HCT116 (cell line): ENCODE measurements around the gene USP32. TPM values are rescaled to one million over a fixed set of nuclear protein-coding genes. Genes with fewer than 3 reads are reported as not detected.

ENCODE experiments used
- ATAC-seq: fragments of 200-7000 bp; cut with Tn5 transposase; 2 replicates; pipeline ENCODE4 v1.9.1; 2020; ENCODE audit warnings: mild to moderate bottlenecking, moderate library complexity
- BruUV-seq: library from RNA; stranded (reverse); fragments of 400-500 nt; replicated peaks from 2 replicates; lab custom pipeline; 2021; lab: Mats Ljungman, UMichigan
- CTCF ChIA-PET: fragments of 300-600 bp; sonication (Branson Sonifier 250); formaldehyde crosslinking; loops from one replicate; lab custom pipeline; 2021; ENCODE audit warnings: antibody characterized with exemption; lab: Charles Lee
- POLR2A ChIA-PET: fragments of 300-600, 350-600 bp; sonication (Branson Sonifier 250); formaldehyde crosslinking; loops from one replicate; lab custom pipeline; 2021; ENCODE audit warnings: antibody characterized with exemption; lab: Charles Lee
- RAD21 ChIA-PET, 2 experiments: fragments of 300-600 bp; sonication (Branson Sonifier 250); formaldehyde crosslinking; loops; one replicate each; lab custom pipeline; 2023; ENCODE audit warnings: low total read pairs in 2 of 2; ENCODE audit not compliant: uncharacterized antibody in 2 of 2, unreplicated experiment in 2 of 2, low non-redundant PET in 1 of 2; lab: Charles Lee
- DNase-seq: peaks from one replicate; pipeline ENCODE4 v3.0.0-alpha.2; 2010; ENCODE audit warnings: low read depth, low spot score
- H2AFZ ChIP-seq: fragments of 200-600 bp; shearing (Covaris generic), sonication (generic); 2 replicates; pipeline ENCODE4 v1.6.1; 2017; ENCODE audit warnings: low read depth, mixed run types, mixed read lengths, antibody characterized with exemption, low read length; ENCODE audit not compliant: poor library complexity, severe bottlenecking
- H3K27ac ChIP-seq: 2 replicates; pipeline ENCODE4 v1.5.1; 2012; ENCODE audit warnings: low read depth, low read length
- H3K27me3 ChIP-seq: fragments of 200-600 bp; sonication (generic); 2 replicates; pipeline ENCODE4 v1.6.1; 2016; ENCODE audit warnings: mixed run types, low read length, mixed read lengths; ENCODE audit not compliant: insufficient read depth
- H3K36me3 ChIP-seq, 2 experiments: fragments of 200-500 bp in 1 of 2; fragments of 200-600 bp in 1 of 2; sonication (Bioruptor generic) in 1 of 2; sonication (generic) in 1 of 2; 2 replicates each; pipeline versions ENCODE4 v1.5.1 to v1.6.1; 2014 to 2016; ENCODE audit warnings: low read length in 2 of 2, inconsistent platforms in 1 of 2, mixed read lengths in 1 of 2, mixed run types in 1 of 2; ENCODE audit not compliant: insufficient read depth in 2 of 2, control insufficient read depth in 1 of 2
- H3K4me1 ChIP-seq, 2 experiments: fragments of 200-600 bp in 1 of 2; sonication (generic) in 1 of 2; 2 replicates each; pipeline versions ENCODE4 v1.5.1 to v1.6.1; 2012 to 2017; ENCODE audit warnings: low read length in 2 of 2, inconsistent platforms in 1 of 2, mild to moderate bottlenecking in 1 of 2, mixed read lengths in 1 of 2, mixed run types in 1 of 2, moderate library complexity in 1 of 2; ENCODE audit not compliant: insufficient read depth in 2 of 2, control insufficient read depth in 1 of 2
- H3K4me2 ChIP-seq: fragments of 200-600 bp; sonication (generic); 2 replicates; pipeline ENCODE4 v1.6.1; 2017; ENCODE audit warnings: mixed run types, low read length, mixed read lengths
- H3K4me3 ChIP-seq, 2 experiments: fragments of 200-600 bp in 1 of 2; sonication (generic) in 1 of 2; replicated peaks in 1 of 2; 2 replicates each; pipeline ENCODE4 v1.5.1; 2011 to 2016; ENCODE audit warnings: low read length in 2 of 2, control low read depth in 1 of 2, low read depth in 1 of 2, mild to moderate bottlenecking in 1 of 2, mixed read lengths in 1 of 2, mixed run types in 1 of 2
- H3K79me2 ChIP-seq: fragments of 200-600 bp; sonication (generic); 2 replicates; pipeline ENCODE4 v1.6.1; 2017; ENCODE audit warnings: mild to moderate bottlenecking, mixed run types, low read length, moderate library complexity, mixed read lengths; ENCODE audit not compliant: insufficient read depth
- H3K9ac ChIP-seq: fragments of 200-600 bp; sonication (generic); 2 replicates; pipeline ENCODE4 v1.6.1; 2016; ENCODE audit warnings: low read length, mixed read lengths
- H3K9me2 ChIP-seq: fragments of 200-600 bp; sonication (generic), shearing (Covaris generic); 2 replicates; pipeline ENCODE4 v1.6.1; 2017; ENCODE audit warnings: mixed run types, mild to moderate bottlenecking, moderate library complexity; ENCODE audit not compliant: insufficient read depth
- H3K9me3 ChIP-seq, 2 experiments: fragments of 200-500 bp in 1 of 2; fragments of 200-600 bp in 1 of 2; sonication (Bioruptor generic) in 1 of 2; sonication (generic) in 1 of 2; 2 replicates each; pipeline ENCODE4 v1.6.1; 2014 to 2017; ENCODE audit warnings: low read length in 2 of 2, mixed read lengths in 2 of 2, inconsistent platforms in 1 of 2, low read depth in 1 of 2, mild to moderate bottlenecking in 1 of 2, mixed run types in 1 of 2, moderate library complexity in 1 of 2; ENCODE audit not compliant: control insufficient read depth in 1 of 2, insufficient read depth in 1 of 2
- H4K20me1 ChIP-seq: fragments of 200-600 bp; sonication (generic), shearing (Covaris generic); 2 replicates; pipeline ENCODE4 v1.6.1; 2017; ENCODE audit warnings: mixed run types, mild to moderate bottlenecking, moderate library complexity; ENCODE audit not compliant: insufficient read depth
- ATF3 ChIP-seq: IDR thresholded peaks from 2 replicates; pipeline ENCODE4 v1.6.1; 2012
- CEBPB ChIP-seq: IDR thresholded peaks from 2 replicates; pipeline ENCODE4 v1.6.1; 2012; ENCODE audit warnings: low read depth
- ELF1 ChIP-seq: IDR thresholded peaks from 2 replicates; pipeline ENCODE4 v1.6.1; 2012; ENCODE audit warnings: low read depth, borderline replicate concordance
- EZH2 ChIP-seq: fragments of 200-600 bp; sonication (generic); IDR thresholded peaks from 2 replicates; pipeline ENCODE4 v1.6.1; 2017; ENCODE audit warnings: antibody characterized with exemption, mixed run types
- EZH2phosphoT487 ChIP-seq: fragments of 200-600 bp; IDR thresholded peaks from 2 replicates; pipeline ENCODE4 v1.6.1; 2018; ENCODE audit warnings: antibody characterized with exemption, borderline replicate concordance
- MAX ChIP-seq: IDR thresholded peaks from 2 replicates; pipeline ENCODE4 v1.6.1; 2012
- POLR2A ChIP-seq: IDR thresholded peaks from 2 replicates; pipeline ENCODE4 v1.7.0; 2011; ENCODE audit warnings: borderline replicate concordance; ENCODE audit not compliant: insufficient read depth, insufficient read length; ENCODE audit errors: extremely low read depth
- POLR2AphosphoS5 ChIP-seq: IDR thresholded peaks from 2 replicates; pipeline ENCODE4 v1.6.1; 2011; ENCODE audit warnings: mild to moderate bottlenecking, low read depth, low read length, moderate library complexity
- RAD21 ChIP-seq: IDR thresholded peaks from 2 replicates; pipeline ENCODE4 v1.6.1; 2012; ENCODE audit warnings: low read depth, mild to moderate bottlenecking
- SIN3A ChIP-seq: IDR thresholded peaks from 2 replicates; pipeline ENCODE4 v1.6.1; 2012; ENCODE audit warnings: low read depth
- SRF ChIP-seq: IDR thresholded peaks from 2 replicates; pipeline ENCODE4 v1.6.1; 2012; ENCODE audit warnings: low read depth
- YY1 ChIP-seq: IDR thresholded peaks from 2 replicates; pipeline ENCODE4 v1.6.1; 2011; ENCODE audit warnings: low read length, low read depth, moderate library complexity, mild to moderate bottlenecking; ENCODE audit not compliant: insufficient replicate concordance; ENCODE audit errors: extremely low read depth
- ZFX ChIP-seq: fragments of 450-650 bp; IDR thresholded peaks from 2 replicates; pipeline ENCODE4 v1.6.1; 2017
- intact Hi-C: fragments of 100-400 bp; cut with micrococcal nuclease; formaldehyde crosslinking; loops from 2 replicates; pipeline ENCODE4 v1.10.0; 2022
- total RNA-seq: library from RNA; stranded (reverse); gene quantifications from one replicate; pipeline ENCODE4 v1.2.1, GENCODE V29; 2021; ENCODE audit not compliant: unreplicated experiment

The USP32 gene
- total RNA-seq, 1 experiment from 2014 or later, result 67.0 TPM

- RAD21 ChIA-PET, result no interaction called here
- Histone ChIP-seq H3K4me2 (no peak overlapping the region), H4K20me1 (no peaks in the 10 kb centered on the region; the same call in 1 of the 2 replicates), H3K27me3 (no peaks in the 10 kb centered on the region), H3K4me1 (peaks cover 0 to 8% of the 10 kb centered on the region in 2 experiments; a peak in 3 of 4 replicates), H2AFZ (no peak overlapping the region), H3K9me2 (no peaks in the 10 kb centered on the region; the same call in 1 of the 2 replicates), H3K9me3 (no peaks in the 10 kb centered on the region), H3K79me2 (peaks cover 18% of the 10 kb centered on the region), H3K36me3 (no peaks in the 10 kb centered on the region), H3K4me3 (no peak overlapping the region), H3K9ac (no peak overlapping the region), H3K27ac (no peak overlapping the region)
- intact Hi-C loops, result no loop called here
- ATAC-seq (no peak), DNase-seq (no peak)
- CTCF ChIA-PET, result no interaction called here
- BruUV-seq, result no TSS peak
- POLR2A ChIA-PET, result no interaction called here
- TF ChIP-seq EZH2phosphoT487, result no peak
- no peak for TF ChIP-seq RAD21
- no peak for TF ChIP-seq CEBPB
- no peak for TF ChIP-seq SIN3A
- no peak for TF ChIP-seq YY1
- no peak for TF ChIP-seq EZH2
- TF ChIP-seq POLR2AphosphoS5, result no peak
- TF ChIP-seq MAX, result no peak
- no peak for TF ChIP-seq ATF3
- no peak for TF ChIP-seq ELF1
- no peak for TF ChIP-seq SRF
- TF ChIP-seq POLR2A, result no peak
- no peak for TF ChIP-seq ZFX
These were observed 66.0 kb downstream of the USP32 start for GRCh38 chr17:60325730-60326524.
